HG03342 (cell line): ENCODE results near the gene TMEM218.

Experiments used
- ATAC-seq: cut with Tn5 transposase; IDR thresholded peaks from one replicate; pipeline ENCODE4 v1.9.1; 2021; ENCODE audit warnings: mild to moderate bottlenecking, moderate library complexity; ENCODE audit not compliant: unreplicated experiment

Gene TMEM218

DNA sequence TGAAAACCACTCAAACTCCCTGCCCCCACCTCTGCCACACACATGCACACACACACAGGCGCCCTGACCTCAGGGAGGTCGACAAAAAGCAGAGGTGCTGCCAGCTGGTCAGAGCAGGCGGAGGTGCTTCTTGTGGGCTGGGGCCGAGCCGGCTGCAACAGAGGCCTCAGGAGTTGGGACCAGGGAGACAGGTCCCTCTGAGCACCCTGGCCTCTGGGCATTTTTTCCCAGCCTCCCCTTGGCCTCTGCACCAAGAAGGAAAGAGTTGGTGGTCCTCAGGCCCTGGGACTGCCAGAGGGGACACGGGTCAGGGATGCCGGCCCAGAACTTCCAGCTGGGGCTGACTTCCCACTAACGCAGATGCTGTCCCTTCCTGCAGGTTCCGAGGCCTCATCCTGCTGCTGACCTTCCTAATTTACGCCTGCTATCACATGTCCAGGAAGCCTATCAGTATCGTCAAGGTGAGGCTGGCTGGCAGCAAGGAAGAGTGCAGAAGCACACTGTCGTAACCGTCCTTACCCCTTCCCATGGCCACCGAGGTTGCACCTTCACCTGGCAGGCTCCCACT is 35.0 kb downstream of the TMEM218 start:
- no peak for ATAC-seq

GRCh38 chr11:125075900-125076317 is 35.5 kb downstream of the TMEM218 start:
- no peak for ATAC-seq

GRCh38 chr11:125075242-125075625 is 36.2 kb downstream of the TMEM218 start:
- ATAC-seq = no peak

DNA sequence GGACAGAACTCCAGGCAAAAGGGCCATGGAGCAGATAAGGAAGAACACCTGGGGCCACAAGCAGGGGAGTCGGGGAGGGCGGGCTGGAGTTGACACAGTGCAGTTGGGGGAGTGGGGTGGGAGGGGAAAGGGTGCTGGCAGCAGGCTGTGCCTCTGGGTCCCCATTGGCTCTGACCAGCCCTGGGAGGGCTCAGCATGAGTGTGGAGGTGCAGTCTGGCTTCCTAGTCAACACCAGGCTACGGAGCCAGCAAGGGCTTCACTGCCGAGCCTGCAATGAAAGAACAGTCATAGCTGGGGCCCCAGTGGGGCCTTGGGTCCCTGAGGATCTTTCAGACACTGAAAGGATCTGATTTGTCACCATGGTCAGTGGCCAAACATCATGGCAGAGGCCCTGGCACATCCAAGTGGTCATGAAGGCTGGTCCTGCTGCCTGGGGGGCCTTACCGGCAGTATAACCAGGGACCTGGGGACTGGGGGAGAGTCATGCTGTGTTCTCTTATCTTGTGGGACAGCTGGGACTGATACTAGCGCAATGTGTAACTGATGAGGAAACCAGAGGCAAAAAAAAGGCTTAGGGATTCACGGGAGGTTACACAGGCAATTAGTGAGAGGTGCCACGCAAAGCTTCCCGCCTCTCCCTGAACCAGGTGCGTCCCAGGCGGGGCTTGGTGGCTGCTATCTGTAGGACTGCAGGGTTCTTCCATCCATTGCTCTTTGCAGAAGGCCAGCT is 36.8 kb downstream of the TMEM218 start:
- no peak for ATAC-seq

DNA sequence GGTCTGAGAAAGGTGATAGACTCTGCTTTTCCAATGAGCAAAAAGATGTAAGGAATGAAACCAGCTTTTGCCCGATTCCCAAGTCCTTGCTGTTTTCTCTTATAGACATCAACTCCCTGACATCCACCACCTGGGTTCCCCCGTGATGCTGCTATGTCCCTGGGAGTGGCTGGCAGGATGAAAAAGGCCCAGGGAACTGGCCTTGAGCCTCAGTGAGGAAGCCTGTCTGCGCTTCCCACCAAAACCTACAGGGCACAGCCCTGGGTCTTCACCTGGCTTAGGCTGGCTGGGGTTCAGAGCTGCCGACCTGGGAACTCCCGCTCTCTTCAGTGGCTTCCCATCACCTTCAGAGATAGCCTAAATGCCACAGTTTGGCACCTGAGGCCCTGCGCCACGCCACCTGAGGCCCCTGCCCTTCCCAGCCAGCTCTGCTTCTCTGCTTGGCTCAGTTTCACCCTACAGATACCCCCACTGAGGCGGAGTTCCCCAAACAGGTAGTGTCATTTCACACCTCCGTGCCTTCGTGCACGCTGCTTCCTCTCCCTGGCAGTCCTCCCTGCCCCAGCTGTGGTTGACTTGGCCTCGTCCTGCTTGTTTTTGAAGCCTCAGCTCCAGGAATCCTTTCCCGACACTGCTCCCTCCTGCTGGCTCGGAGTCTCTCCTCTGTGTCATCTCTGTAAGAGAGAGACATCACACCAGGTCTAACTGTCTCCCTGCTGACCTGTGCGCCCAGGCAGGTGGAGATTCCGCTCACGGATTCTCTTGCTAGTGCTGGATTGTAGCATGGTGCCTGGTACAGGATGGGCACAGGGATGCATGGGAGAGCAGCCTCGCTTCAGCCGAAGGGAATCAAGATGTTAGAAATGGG is 37.6 kb downstream of the TMEM218 start:
- no peak for ATAC-seq

GRCh38 chr11:125072961-125073590 is 38.4 kb downstream of the TMEM218 start:
- no peak for ATAC-seq

GRCh38 chr11:125072218-125072960 is 39.0 kb downstream of the TMEM218 start:
- ATAC-seq = peak; percentile 79

DNA sequence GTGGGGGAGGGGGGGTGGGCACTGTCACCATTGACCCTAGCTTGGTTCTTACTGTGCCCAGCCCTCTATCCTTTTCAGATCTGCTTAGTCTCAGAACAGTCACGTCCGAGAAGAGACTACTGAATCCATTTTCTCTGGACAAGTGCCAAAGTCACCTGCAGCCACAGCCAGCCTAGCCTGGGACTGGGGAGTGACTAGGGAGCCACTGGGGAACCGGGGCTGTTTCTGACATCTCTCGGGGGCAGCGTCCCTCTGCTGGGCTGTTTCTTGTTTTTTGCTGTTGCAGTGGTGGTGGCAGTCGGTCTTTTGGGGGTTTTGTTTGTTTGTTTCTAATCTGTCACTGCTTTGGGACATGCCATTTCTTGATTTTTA is 39.6 kb downstream of the TMEM218 start:
- ATAC-seq = no peak

DNA sequence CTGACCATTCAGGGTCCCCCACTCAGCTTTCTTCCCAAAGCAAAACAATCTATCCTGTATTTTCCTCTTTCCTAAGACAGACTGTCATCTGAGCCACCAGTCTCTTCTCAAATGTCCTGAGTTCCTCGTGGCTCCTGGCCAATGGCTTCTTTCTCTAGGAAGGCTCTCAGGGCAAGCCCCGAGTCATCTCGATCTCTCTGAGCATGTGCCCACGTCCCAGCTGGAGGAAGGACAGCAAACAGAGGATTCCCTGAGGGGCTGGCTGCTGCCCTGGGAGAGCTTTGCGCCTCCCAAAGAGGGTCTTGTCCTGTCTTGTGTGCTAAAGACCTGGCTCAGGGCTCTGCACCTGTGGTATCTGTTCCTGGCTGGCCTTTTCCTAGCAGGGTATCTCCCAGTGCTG is 40.0 kb downstream of the TMEM218 start:
- no peak for ATAC-seq

GRCh38 chr11:125070699-125071254 is 40.6 kb downstream of the TMEM218 start:
- ATAC-seq = peak; percentile 61

GRCh38 chr11:125069796-125070195 is 41.6 kb downstream of the TMEM218 start:
- ATAC-seq = no peak

- ATAC-seq = no peak
These were observed 42.4 kb downstream of the TMEM218 start for GRCh38 chr11:125069008-125069407.

DNA sequence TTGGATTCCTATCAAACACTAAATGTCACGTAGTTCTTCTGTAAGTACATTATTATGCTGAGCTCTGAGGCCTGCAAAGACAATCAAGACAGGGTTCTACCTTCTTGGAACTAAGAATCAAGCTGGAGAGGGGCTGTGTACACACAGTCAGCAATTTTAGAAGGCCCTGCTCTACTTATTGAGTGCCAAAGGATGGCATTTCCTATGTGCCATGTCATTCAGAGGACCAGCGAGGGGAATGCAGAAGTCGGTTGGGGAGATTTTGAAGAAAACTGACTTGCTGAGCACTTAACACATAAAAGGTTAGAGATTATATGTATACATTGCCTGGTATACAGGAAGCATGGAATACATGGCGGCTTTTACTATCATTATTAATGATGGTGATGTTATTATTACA is 43.1 kb downstream of the TMEM218 start:
- no peak for ATAC-seq

GRCh38 chr11:125064070-125064469 is 47.4 kb downstream of the TMEM218 start:
- no peak for ATAC-seq

DNA sequence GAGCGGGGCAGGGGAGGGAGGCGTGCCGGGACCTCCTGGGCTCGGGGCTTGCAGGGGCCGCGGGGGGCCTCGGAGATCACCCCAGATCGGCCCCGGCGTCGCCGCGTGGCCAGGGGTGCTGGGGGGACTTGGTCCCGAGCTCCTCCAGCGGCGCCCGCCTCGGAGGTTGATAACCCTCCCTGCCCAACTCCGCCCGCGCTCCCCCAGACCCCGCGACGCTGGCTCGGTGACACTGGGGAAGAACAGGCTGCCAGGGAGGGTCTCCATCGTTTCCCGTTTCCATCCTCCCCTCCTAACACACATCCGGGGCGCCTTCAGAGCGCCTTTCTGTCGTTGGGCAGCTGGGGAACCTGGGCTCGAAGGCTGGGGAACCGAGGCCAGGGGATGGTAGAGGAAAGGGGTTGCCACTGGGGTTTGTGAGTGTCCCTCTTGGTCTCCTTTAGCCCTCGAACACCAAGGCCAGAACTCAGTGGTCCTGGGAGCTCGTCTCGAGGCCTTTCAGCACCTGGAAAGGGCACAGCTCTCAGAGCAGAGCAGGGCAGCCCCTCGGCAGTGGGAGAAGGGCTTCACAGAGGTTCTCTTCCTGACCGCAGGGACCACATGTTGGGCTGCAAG is 47.9 kb downstream of the TMEM218 start:
- peak; percentile 10 for ATAC-seq

DNA sequence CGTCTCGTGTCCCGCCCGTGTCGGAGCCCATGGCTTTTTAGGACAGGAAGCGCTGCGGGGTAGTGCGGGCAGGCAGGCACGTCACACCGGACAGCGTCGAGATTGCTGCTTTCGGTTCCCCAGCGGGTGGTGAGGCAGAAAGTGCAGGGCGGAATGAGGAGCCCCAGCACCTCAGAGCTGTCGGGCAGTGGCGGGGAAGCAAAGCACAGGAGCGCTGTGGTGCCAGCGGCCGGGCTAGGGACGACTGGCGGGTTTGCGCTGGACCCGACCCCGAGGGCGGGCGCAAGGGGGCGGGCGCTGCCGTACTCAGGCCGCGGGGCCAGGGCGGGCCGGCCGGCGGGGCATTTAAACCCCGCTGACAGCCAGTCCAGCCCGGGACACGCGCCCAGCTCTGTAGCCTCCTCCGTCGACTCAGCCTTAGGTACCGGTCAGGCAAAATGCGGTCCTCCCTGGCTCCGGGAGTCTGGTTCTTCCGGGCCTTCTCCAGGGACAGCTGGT is 48.4 kb downstream of the TMEM218 start, which contains the start of gene SLC37A2:
SLC37A2 (plus strand) TSS at position 375 of the 498 bp plus-strand sequence; CDS start at position 438, 63 bp downstream.
- peak; percentile 96 for ATAC-seq

GRCh38 chr11:125062218-125062930 is 49.1 kb downstream of the TMEM218 start:
- ATAC-seq = no peak

DNA sequence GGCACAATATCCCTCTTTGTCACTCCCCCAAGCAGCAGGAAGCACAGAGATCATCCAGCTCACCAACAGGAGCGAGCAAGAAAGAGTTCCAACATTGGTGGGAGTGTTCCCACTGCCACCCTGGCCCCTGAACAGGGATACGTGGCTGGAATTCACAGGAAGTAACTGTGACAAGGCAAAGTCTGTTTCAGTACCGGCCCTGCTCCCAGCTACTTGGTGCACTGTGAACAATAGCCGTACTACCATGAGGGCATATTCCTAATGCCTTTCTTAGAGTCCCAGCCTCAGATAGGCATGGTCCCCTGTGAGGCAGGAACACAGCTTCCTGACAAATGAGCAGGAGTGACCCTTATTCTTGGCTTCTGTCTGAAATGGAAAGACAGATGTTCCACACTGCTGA is 50.1 kb downstream of the TMEM218 start:
- ATAC-seq = no peak

- no peak for ATAC-seq
These were observed 53.8 kb downstream of the TMEM218 start for GRCh38 chr11:125057693-125058016.
